GM12878 (cell line): Measurements from ENCODE around the gene GON4L. TPM values are rescaled to one million over a fixed set of nuclear protein-coding genes. Genes with fewer than 3 reads are reported as not detected.

Experiments used
- ATAC-seq: fragments of 200-7000 bp; cut with Tn5 transposase; 3 replicates; pipeline ENCODE4 v1.9.1; 2020; ENCODE audit warnings: mild to moderate bottlenecking, moderate library complexity
- BruUV-seq: library from RNA; stranded (reverse); fragments of 400-500 nt; replicated peaks from 2 replicates; lab custom pipeline; 2021; lab: Mats Ljungman, UMichigan
- CTCF ChIA-PET: fragments of 300-600 bp; sonication (Branson Sonifier 250); formaldehyde crosslinking; extraction: SDS; loops from one replicate; lab custom pipeline; 2021; ENCODE audit warnings: inconsistent platforms; lab: Yijun Ruan, JAX
- POLR2A ChIA-PET: fragments of 350-600 bp; formaldehyde crosslinking; extraction: SDS; loops from one replicate; lab custom pipeline; 2021; ENCODE audit warnings: inconsistent platforms; lab: Charles Lee
- RAD21 ChIA-PET: fragments of 300-600 bp; sonication (Branson Sonifier 250); formaldehyde crosslinking; loops from one replicate; lab custom pipeline; 2023; ENCODE audit warnings: antibody characterized with exemption; ENCODE audit not compliant: unreplicated experiment; lab: Charles Lee
- SMC1A ChIA-PET: fragments of 300-600 bp; sonication (Branson Sonifier 250); formaldehyde crosslinking; loops from one replicate; lab custom pipeline; 2023; ENCODE audit not compliant: unreplicated experiment, uncharacterized antibody; lab: Charles Lee
- DNase-seq: peaks from one replicate; pipeline ENCODE4 v3.0.0-alpha.2; 2011; ENCODE audit warnings: low read depth, low spot score
- FAIRE-seq: peaks from 3 replicates; lab custom pipeline; 2011; peaks lifted over from hg19 to GRCh38; lab: Jason Lieb, UNC
- H2AFZ ChIP-seq: 2 replicates; pipeline ENCODE4 v1.6.0; 2011; ENCODE audit warnings: low read depth, low read length, control low read depth; ENCODE audit not compliant: control insufficient read depth
- H3K27ac ChIP-seq: 2 replicates; pipeline ENCODE4 v1.5.1; 2011; ENCODE audit warnings: control low read depth; ENCODE audit not compliant: control insufficient read depth, insufficient read depth
- H3K27me3 ChIP-seq, 2 experiments: replicated peaks in 1 of 2; 2 replicates each; pipeline versions ENCODE4 v1.6.0 to v1.6.1; 2011; ENCODE audit warnings: low read length in 1 of 2; ENCODE audit not compliant: control insufficient read depth in 2 of 2, insufficient read depth in 2 of 2
- H3K36me3 ChIP-seq, 2 experiments: 2 replicates each; pipeline ENCODE4 v1.5.1; 2011; ENCODE audit warnings: low read length in 1 of 2; ENCODE audit not compliant: control insufficient read depth in 2 of 2, insufficient read depth in 2 of 2
- H3K4me1 ChIP-seq: 2 replicates; pipeline ENCODE4 v1.6.1; 2011; ENCODE audit warnings: mild to moderate bottlenecking, low read length, moderate library complexity, mixed read lengths; ENCODE audit not compliant: control insufficient read depth, insufficient read depth
- H3K4me2 ChIP-seq: 2 replicates; pipeline ENCODE4 v1.6.0; 2011; ENCODE audit warnings: control low read depth; ENCODE audit not compliant: control insufficient read depth, insufficient read depth
- H3K4me3 ChIP-seq: fragments of 200-600 bp; sonication (generic); 2 replicates; pipeline ENCODE4 v1.5.1; 2016
- H3K79me2 ChIP-seq: 2 replicates; pipeline ENCODE4 v1.6.0; 2011; ENCODE audit warnings: low read length; ENCODE audit not compliant: control insufficient read depth, insufficient read depth
- H3K9ac ChIP-seq: 2 replicates; pipeline ENCODE4 v1.8.0; 2011; ENCODE audit warnings: low read length, control low read depth, mixed read lengths; ENCODE audit not compliant: control insufficient read depth, insufficient read depth
- H3K9me3 ChIP-seq: replicated peaks from 3 replicates; pipeline ENCODE4 v1.5.1; 2011; ENCODE audit warnings: mild to moderate bottlenecking, low read length; ENCODE audit not compliant: control insufficient read depth, insufficient read depth
- H4K20me1 ChIP-seq: 2 replicates; pipeline ENCODE4 v1.6.0; 2011; ENCODE audit not compliant: control insufficient read depth, insufficient read depth
- ASH2L ChIP-seq: fragments of 300-600, 200-600 bp; sonication (generic); IDR thresholded peaks from 2 replicates; pipeline ENCODE4 v1.6.1; 2017; ENCODE audit warnings: low read depth, mild to moderate bottlenecking, borderline replicate concordance
- BACH1 ChIP-seq: fragments of 450-650 bp; IDR thresholded peaks from 2 replicates; pipeline ENCODE4 v1.6.1; 2017; ENCODE audit warnings: mild to moderate bottlenecking, borderline replicate concordance
- BCL11A ChIP-seq: IDR thresholded peaks from 2 replicates; pipeline ENCODE4 v1.6.1; 2011; ENCODE audit warnings: low read depth, low read length
- CHD2 ChIP-seq: IDR thresholded peaks from 2 replicates; pipeline ENCODE4 v1.6.1; 2011; ENCODE audit warnings: low read depth, low read length, improper control_type of control experiment, borderline replicate concordance
- CTCF ChIP-seq, 3 experiments: IDR thresholded peaks in 2 of 3; conservative IDR thresholded peaks in 1 of 3; 2 replicates each; pipeline ENCODE4 v1.5.1; 2011; ENCODE audit warnings: low read depth in 3 of 3, low read length in 3 of 3, mild to moderate bottlenecking in 3 of 3, control low read depth in 2 of 3, moderate library complexity in 2 of 3, inconsistent platforms in 1 of 3, mixed read lengths in 1 of 3; ENCODE audit not compliant: control insufficient read depth in 2 of 3, insufficient read depth in 1 of 3; ENCODE audit errors: extremely low read depth in 1 of 3
- CUX1 ChIP-seq: IDR thresholded peaks from 2 replicates; pipeline ENCODE4 v1.6.1; 2012; ENCODE audit warnings: improper control_type of control experiment, low read depth, low read length; ENCODE audit not compliant: insufficient replicate concordance
- HDAC6 ChIP-seq: fragments of 200-600 bp; sonication (generic); IDR thresholded peaks from one replicate; pipeline ENCODE4 v1.8.0; 2017; ENCODE audit warnings: antibody characterized with exemption; ENCODE audit not compliant: unreplicated experiment
- NFYA ChIP-seq: IDR thresholded peaks from 2 replicates; pipeline ENCODE4 v1.6.1; 2011; ENCODE audit warnings: low read depth, mild to moderate bottlenecking, low read length, improper control_type of control experiment, borderline replicate concordance
- NR2C1 ChIP-seq: fragments of 450-650 bp; IDR thresholded peaks from 2 replicates; pipeline ENCODE4 v1.6.1; 2017; ENCODE audit warnings: antibody characterized with exemption, mild to moderate bottlenecking, moderate library complexity
- POLR2AphosphoS5 ChIP-seq: IDR thresholded peaks from 2 replicates; pipeline ENCODE4 v1.6.1; 2011; ENCODE audit warnings: mild to moderate bottlenecking, low read length, inconsistent platforms
- SRF ChIP-seq, 2 experiments: IDR thresholded peaks; 2 replicates each; pipeline ENCODE4 v1.6.1; 2011; ENCODE audit warnings: low read depth in 2 of 2, low read length in 2 of 2, mild to moderate bottlenecking in 1 of 2, moderate library complexity in 1 of 2
- STAT1 ChIP-seq: fragments of 450-650 bp; conservative IDR thresholded peaks from 2 replicates; pipeline ENCODE4 v1.6.1; 2014; ENCODE audit warnings: antibody characterized with exemption, mild to moderate bottlenecking
- ZNF384 ChIP-seq: IDR thresholded peaks from 2 replicates; pipeline ENCODE4 v1.6.1; 2012; ENCODE audit warnings: low read depth, mild to moderate bottlenecking, low read length, improper control_type of control experiment, borderline replicate concordance
- WGBS: methylation state at CpG from one replicate; pipeline ENCODE4 v1.1.6; 2016; ENCODE audit warnings: low lambda C conversion rate; ENCODE audit not compliant: insufficient replicate concordance, insufficient coverage; ENCODE audit errors: missing lambda C conversion rate; 5-methylcytosine and 5-hydroxymethylcytosine counted together
- in situ Hi-C: fragments of 300-500 bp; cut with MboI; formaldehyde crosslinking; loops from 9 replicates; pipeline ENCODE4 v1.14.3; 2018; ENCODE audit warnings: mixed read lengths
- intact Hi-C: fragments of 100-400 bp; cut with micrococcal nuclease; formaldehyde crosslinking; loops from one replicate; pipeline ENCODE4 v1.14.2; 2022; ENCODE audit not compliant: unreplicated experiment
- polyA plus RNA-seq, 11 experiments: library from polyadenylated mRNA; depleted of rRNA in 4 of 11; unstranded in 6 of 11; stranded (reverse) in 5 of 11; fragments of >200 nt; fragmentation: Nextera tagmentation in 4 of 11; fragmentation: Illumina TruSeq in 1 of 11; extraction: Ambion mirVana in 4 of 11; extraction: Trizol in 1 of 11; gene quantifications; 1 replicate in 1 of 11; 2 replicates in 10 of 11; pipeline versions ENCODE4 v1.2.1 to v1.2.3, GENCODE V29; 2011 to 2016; ENCODE audit warnings: inconsistent platforms in 2 of 11, missing spikeins in 2 of 11, low read depth in 1 of 11
- total RNA-seq, 4 experiments: library from RNA; depleted of rRNA in 3 of 4; stranded (reverse); fragments of >200 nt in 3 of 4; fragmentation: Illumina TruSeq in 1 of 4; extraction: Trizol in 1 of 4; gene quantifications; 2 replicates each; pipeline versions ENCODE4 v1.2.1 to v1.2.3, GENCODE V29; 2013 to 2021
- TF ChIP-seq, protein P1 (sequence below): fragments of 450-650 bp; IDR thresholded peaks from 2 replicates; pipeline ENCODE4 v1.6.1; 2018; ENCODE audit warnings: mild to moderate bottlenecking, low read depth, moderate library complexity; ENCODE audit not compliant: partially characterized antibody

GON4L gene
- total and polyA plus RNA-seq, 10 of the 15 experiments (the other 5 are each of a cell fraction or from before 2014, with no cell fraction given), result 17.7 to 40.7 (median 28.0) TPM

- Histone ChIP-seq H3K36me3 (no peaks in the 10 kb centered on the region; a peak in 2 of 4 replicates), H3K4me1 (peaks cover 7% of the 10 kb centered on the region), H3K79me2 (no peaks in the 10 kb centered on the region), H3K27ac (0 out of 2 replicates have a peak overlapping the region, but pooled peaks have one; percentile 6), H2AFZ (no peak overlapping the region), H3K4me2 (peak overlapping the region; percentile 36), H4K20me1 (no peaks in the 10 kb centered on the region), H3K4me3 (no peak overlapping the region), H3K27me3 (no peaks in the 10 kb centered on the region), H3K9me3 (no peaks in the 10 kb centered on the region), H3K9ac (no peak overlapping the region)
- DNase-seq (no peak), ATAC-seq (no peak), FAIRE-seq (no peak)
- in situ Hi-C loops, result no loop called here
- WGBS, result 74% methylated on average over 2 of the region's 2 CpGs
- ChIA-PET POLR2A (interaction anchor here (0.6 to 3.1 kb wide), 7 partner anchors 8 to 577 kb away, joined by 3 to 22 read pairs (median 4); partner anchors contain the start of gene SYT11), SMC1A (interaction anchor here (0.6 to 3.9 kb wide), 13 partner anchors 10 to 246 kb away, joined by 3 to 29 read pairs (median 4); partner anchors contain the start of genes GON4L and SYT11), CTCF (interaction anchor here (0.8 to 2.3 kb wide), 7 partner anchors 10 to 400 kb away, joined by 3 to 8 read pairs (median 3); partner anchors contain the start of genes SMG5 and SYT11), RAD21 (interaction anchor here (0.7 to 2.3 kb wide), 11 partner anchors 11 to 184 kb away, joined by 3 to 17 read pairs (median 4); partner anchors contain the start of gene SYT11)
- BruUV-seq, result no TSS peak
- intact Hi-C loops, result no loop called here
- TF ChIP-seq NFYA (no peak), SRF (IDR thresholded peaks at IDR 0.05; ENCODE audit: low read depth in 2 of 2, low read length in 2 of 2) (no peak), CUX1 (no peak), ZNF384 (no peak), BCL11A (no peak), CHD2 (no peak), STAT1 (no peak), ASH2L (no peak), HDAC6 (no peak), BACH1 (no peak), NR2C1 (no peak), CTCF (IDR thresholded peaks at IDR 0.05 in 2 of 3, conservative IDR thresholded peaks at IDR 0.05 in 1 of 3; ENCODE audit: control insufficient read depth in 2 of 3, extremely low read depth in 1 of 3, insufficient read depth in 1 of 3, low read depth in 3 of 3, low read length in 3 of 3) (no peak), POLR2AphosphoS5 (no peak)
- TF ChIP-seq, protein P1, sequence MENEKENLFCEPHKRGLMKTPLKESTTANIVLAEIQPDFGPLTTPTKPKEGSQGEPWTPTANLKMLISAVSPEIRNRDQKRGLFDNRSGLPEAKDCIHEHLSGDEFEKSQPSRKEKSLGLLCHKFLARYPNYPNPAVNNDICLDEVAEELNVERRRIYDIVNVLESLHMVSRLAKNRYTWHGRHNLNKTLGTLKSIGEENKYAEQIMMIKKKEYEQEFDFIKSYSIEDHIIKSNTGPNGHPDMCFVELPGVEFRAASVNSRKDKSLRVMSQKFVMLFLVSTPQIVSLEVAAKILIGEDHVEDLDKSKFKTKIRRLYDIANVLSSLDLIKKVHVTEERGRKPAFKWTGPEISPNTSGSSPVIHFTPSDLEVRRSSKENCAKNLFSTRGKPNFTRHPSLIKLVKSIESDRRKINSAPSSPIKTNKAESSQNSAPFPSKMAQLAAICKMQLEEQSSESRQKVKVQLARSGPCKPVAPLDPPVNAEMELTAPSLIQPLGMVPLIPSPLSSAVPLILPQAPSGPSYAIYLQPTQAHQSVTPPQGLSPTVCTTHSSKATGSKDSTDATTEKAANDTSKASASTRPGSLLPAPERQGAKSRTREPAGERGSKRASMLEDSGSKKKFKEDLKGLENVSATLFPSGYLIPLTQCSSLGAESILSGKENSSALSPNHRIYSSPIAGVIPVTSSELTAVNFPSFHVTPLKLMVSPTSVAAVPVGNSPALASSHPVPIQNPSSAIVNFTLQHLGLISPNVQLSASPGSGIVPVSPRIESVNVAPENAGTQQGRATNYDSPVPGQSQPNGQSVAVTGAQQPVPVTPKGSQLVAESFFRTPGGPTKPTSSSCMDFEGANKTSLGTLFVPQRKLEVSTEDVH, result no peak
Measured at GRCh38 chr1:155882766-155883165, 25.8 kb upstream of the GON4L start.
